A172 (cell line): ENCODE results near the gene CHMP1B. TPM values are rescaled to one million over a fixed set of nuclear protein-coding genes. Genes with fewer than 3 reads are reported as not detected.
A peak's percentile ranks its signal among the peaks of the same experiment; 100 is the strongest.
"Not testable (repeated sequence)": the region's sequence is repeated elsewhere in the genome, so short reads cannot be mapped to it uniquely, and the experiment has no call there.

ENCODE experiments used
- DNase-seq: peaks from one replicate; pipeline ENCODE4 v3.0.0-alpha.2; 2015; ENCODE audit warnings: low spot score
- total RNA-seq: library from RNA; depleted of rRNA; stranded (reverse); fragments of >200 nt; shearing (Covaris generic); gene quantifications from 2 replicates; pipeline ENCODE4 v1.2.3, GENCODE V29; 2014

The CHMP1B gene
- total RNA-seq, 1 experiment from 2014 or later = 68.2 TPM

- DNase-seq = no peak
Observed at GRCh38 chr18:11840493-11840892, 10.7 kb upstream of the CHMP1B start.

- no peak for DNase-seq
Observed at GRCh38 chr18:11842562-11842961, 8.7 kb upstream of the CHMP1B start.

GRCh38 chr18:11844436-11844835, 6.8 kb upstream of the CHMP1B start:
- no peak for DNase-seq

- DNase-seq = no peak
Observed at GRCh38 chr18:11845654-11846053, 5.6 kb upstream of the CHMP1B start.

- DNase-seq = no peak
Observed at GRCh38 chr18:11847811-11848210, 3.4 kb upstream of the CHMP1B start.

- no peak for DNase-seq
Observed at GRCh38 chr18:11849279-11849678, 1.9 kb upstream of the CHMP1B start.

GRCh38 chr18:11849841-11850634, 1.2 kb upstream of the CHMP1B start:
- peak; percentile 82 for DNase-seq

GRCh38 chr18:11850821-11851145, 430 bp upstream of the CHMP1B start:
- no peak for DNase-seq

GRCh38 chr18:11851806-11852337, 659 bp downstream of the CHMP1B start:
- no peak for DNase-seq

GRCh38 chr18:11854554-11854953, 3.3 kb downstream of the CHMP1B start:
- DNase-seq = not testable (repeated sequence)

GRCh38 chr18:11857177-11857887, 6.1 kb downstream of the CHMP1B start:
- peak; percentile 100 for DNase-seq

- no peak for DNase-seq
Observed at GRCh38 chr18:11859282-11859830, 8.1 kb downstream of the CHMP1B start.

- DNase-seq = peak; percentile 97
Observed at GRCh38 chr18:11859903-11860407, 8.7 kb downstream of the CHMP1B start.

- no peak for DNase-seq
Observed at GRCh38 chr18:11860594-11861450, 9.6 kb downstream of the CHMP1B start.

- DNase-seq = no peak
Observed at GRCh38 chr18:11861583-11862288, 10.5 kb downstream of the CHMP1B start.

GRCh38 chr18:11862468-11863137, 11.4 kb downstream of the CHMP1B start:
- DNase-seq = no peak

- DNase-seq = no peak
Observed at GRCh38 chr18:11864471-11864870, 13.3 kb downstream of the CHMP1B start.

GRCh38 chr18:11865071-11865470, 13.9 kb downstream of the CHMP1B start:
- no peak for DNase-seq

- no peak for DNase-seq
Observed at GRCh38 chr18:11866329-11866728, 15.1 kb downstream of the CHMP1B start.

- DNase-seq = no peak
Observed at GRCh38 chr18:11866764-11867163, 15.6 kb downstream of the CHMP1B start.
